ENCODE results near the gene ZFP1.

ZFP1 gene

DNA sequence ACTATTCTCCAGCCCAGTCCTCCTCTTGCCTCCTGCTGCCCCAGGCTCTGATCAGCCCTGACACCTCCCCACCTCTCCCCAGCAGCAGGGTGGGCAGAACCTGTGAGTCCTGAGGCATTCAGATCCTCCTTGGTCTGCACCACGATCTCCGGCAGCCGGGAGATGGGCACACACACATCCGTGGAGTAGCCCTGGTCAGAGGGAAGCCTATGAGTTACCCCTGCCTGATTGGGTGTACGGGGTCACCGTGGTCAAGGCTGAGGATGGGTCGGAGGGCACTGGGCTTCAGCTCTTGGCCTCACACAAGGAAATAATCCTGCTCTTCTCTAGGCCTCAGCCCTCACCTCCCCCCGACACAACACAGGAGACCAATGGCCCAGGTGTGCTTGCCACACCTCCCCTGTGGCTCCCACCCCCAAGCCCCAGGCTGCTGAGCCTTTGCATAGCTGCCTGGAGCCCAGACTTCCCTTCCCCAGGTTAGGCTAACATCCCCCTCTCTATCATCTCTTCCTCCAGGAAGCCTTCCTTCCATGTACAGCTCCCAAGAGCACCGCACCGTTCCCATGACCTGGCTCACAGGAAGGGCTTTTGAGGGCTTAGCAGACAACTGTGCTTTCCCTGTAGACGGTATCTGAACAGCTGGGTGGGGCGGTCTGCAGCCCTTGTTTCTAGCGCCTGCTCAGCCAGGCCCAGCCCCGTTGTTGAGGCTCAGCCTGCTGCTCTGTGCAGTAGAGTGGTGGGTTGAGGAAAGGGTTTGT lies 35.4 kb upstream of the ZFP1 start:
- Histone ChIP-seq H3K4me3 (ENCODE audit: low read depth, low read length) (no peak overlapping the region), H2AFZ (ENCODE audit: insufficient read depth, low read length, poor library complexity) (no peak overlapping the region), H3K4me2 (ENCODE audit: low read length) (no peak overlapping the region), H3K23ac (ENCODE audit: low read length) (no peak overlapping the region), H3K18ac (ENCODE audit: low read length) (no peak overlapping the region), H3K9me3 (ENCODE audit: insufficient read depth, low read depth, low read length) (peaks cover 5% of the 10 kb centered on the region), H3K27ac (ENCODE audit: low read depth, low read length) (no peak overlapping the region), H2AK5ac (ENCODE audit: low read length) (no peak overlapping the region), H3K4ac (ENCODE audit: low read depth, low read length) (no peak overlapping the region), H3K4me1 (ENCODE audit: control insufficient read depth in 1 of 2, insufficient read depth in 2 of 2, low read length in 2 of 2) (peaks cover 4 to 13% of the 10 kb centered on the region in 2 experiments), H4K91ac (ENCODE audit: low read depth, low read length) (no peak overlapping the region), H3K79me2 (ENCODE audit: control insufficient read depth, insufficient read depth, low read length, poor library complexity) (no peaks in the 10 kb centered on the region), H3K27me3 (ENCODE audit: insufficient read depth, low read length) (no peaks in the 10 kb centered on the region), H3K36me3 (ENCODE audit: control insufficient read depth in 1 of 2, insufficient read depth in 2 of 2, low read length in 2 of 2) (peaks cover 8 to 12% of the 10 kb centered on the region in 2 experiments), H3K14ac (ENCODE audit: low read length) (no peak overlapping the region), H4K12ac (ENCODE audit: low read depth, low read length) (no peak overlapping the region), H4K8ac (ENCODE audit: low read depth, low read length) (no peak overlapping the region), H2BK5ac (ENCODE audit: low read depth, low read length, poor library complexity) (no peak overlapping the region), H2BK120ac (ENCODE audit: insufficient read depth, low read length, poor library complexity) (no peak overlapping the region), H2BK12ac (ENCODE audit: low read length) (no peak overlapping the region), H3K9ac (ENCODE audit: low read length) (peak overlapping the region; percentile 5), H3K79me1 (ENCODE audit: low read length) (no peaks in the 10 kb centered on the region)
- WGBS (ENCODE audit: extremely low coverage, insufficient coverage, insufficient read length): no CpG with 5 or more reads among the region's 14 CpGs
- no peak for DNase-seq

GRCh38 chr16:75113541-75114121 lies 34.7 kb upstream of the ZFP1 start:
- Histone ChIP-seq H3K4ac (ENCODE audit: low read depth, low read length) (no peak overlapping the region), H3K4me2 (ENCODE audit: low read length) (no peak overlapping the region), H3K14ac (ENCODE audit: low read length) (no peak overlapping the region), H3K79me1 (ENCODE audit: low read length) (no peaks in the 10 kb centered on the region), H2BK5ac (ENCODE audit: low read depth, low read length, poor library complexity) (no peak overlapping the region), H2BK120ac (ENCODE audit: insufficient read depth, low read length, poor library complexity) (no peak overlapping the region), H3K27me3 (ENCODE audit: insufficient read depth, low read length) (no peaks in the 10 kb centered on the region), H3K4me3 (ENCODE audit: low read depth, low read length) (no peak overlapping the region), H3K23ac (ENCODE audit: low read length) (no peak overlapping the region), H3K36me3 (ENCODE audit: control insufficient read depth in 1 of 2, insufficient read depth in 2 of 2, low read length in 2 of 2) (peaks cover 8 to 12% of the 10 kb centered on the region in 2 experiments), H3K9me3 (ENCODE audit: insufficient read depth, low read depth, low read length) (peaks cover 5% of the 10 kb centered on the region), H4K12ac (ENCODE audit: low read depth, low read length) (no peak overlapping the region), H3K9ac (ENCODE audit: low read length) (no peak overlapping the region), H3K79me2 (ENCODE audit: control insufficient read depth, insufficient read depth, low read length, poor library complexity) (no peaks in the 10 kb centered on the region), H3K18ac (ENCODE audit: low read length) (no peak overlapping the region), H3K4me1 (ENCODE audit: control insufficient read depth in 1 of 2, insufficient read depth in 2 of 2, low read length in 2 of 2) (peaks cover 4 to 13% of the 10 kb centered on the region in 2 experiments), H3K27ac (ENCODE audit: low read depth, low read length) (no peak overlapping the region), H2AK5ac (ENCODE audit: low read length) (no peak overlapping the region), H4K8ac (ENCODE audit: low read depth, low read length) (no peak overlapping the region), H4K91ac (ENCODE audit: low read depth, low read length) (no peak overlapping the region), H2AFZ (ENCODE audit: insufficient read depth, low read length, poor library complexity) (no peak overlapping the region), H2BK12ac (ENCODE audit: low read length) (no peak overlapping the region)
- DNase-seq: no peak
- WGBS (ENCODE audit: extremely low coverage, insufficient coverage, insufficient read length): no CpG with 5 or more reads among the region's 20 CpGs

GRCh38 chr16:75114179-75114945 lies 34.0 kb upstream of the ZFP1 start:
- Histone ChIP-seq H2BK12ac (ENCODE audit: low read length) (no peak overlapping the region), H3K4me3 (ENCODE audit: low read depth, low read length) (peak overlapping the region; percentile 0), H4K8ac (ENCODE audit: low read depth, low read length) (no peak overlapping the region), H3K14ac (ENCODE audit: low read length) (no peak overlapping the region), H3K36me3 (ENCODE audit: control insufficient read depth in 1 of 2, insufficient read depth in 2 of 2, low read length in 2 of 2) (peaks cover 3 to 7% of the 10 kb centered on the region in 2 experiments), H2AK5ac (ENCODE audit: low read length) (no peak overlapping the region), H2BK5ac (ENCODE audit: low read depth, low read length, poor library complexity) (no peak overlapping the region), H3K79me1 (ENCODE audit: low read length) (no peaks in the 10 kb centered on the region), H3K9me3 (ENCODE audit: insufficient read depth, low read depth, low read length) (peaks cover 5% of the 10 kb centered on the region), H3K23ac (ENCODE audit: low read length) (no peak overlapping the region), H4K91ac (ENCODE audit: low read depth, low read length) (no peak overlapping the region), H3K4me1 (ENCODE audit: control insufficient read depth in 1 of 2, insufficient read depth in 2 of 2, low read length in 2 of 2) (peaks cover 4 to 13% of the 10 kb centered on the region in 2 experiments), H2AFZ (ENCODE audit: insufficient read depth, low read length, poor library complexity) (no peak overlapping the region), H3K27ac (ENCODE audit: low read depth, low read length) (no peak overlapping the region), H3K27me3 (ENCODE audit: insufficient read depth, low read length) (no peaks in the 10 kb centered on the region), H3K79me2 (ENCODE audit: control insufficient read depth, insufficient read depth, low read length, poor library complexity) (no peaks in the 10 kb centered on the region), H3K9ac (ENCODE audit: low read length) (no peak overlapping the region), H2BK120ac (ENCODE audit: insufficient read depth, low read length, poor library complexity) (no peak overlapping the region), H4K12ac (ENCODE audit: low read depth, low read length) (no peak overlapping the region), H3K18ac (ENCODE audit: low read length) (no peak overlapping the region), H3K4me2 (ENCODE audit: low read length) (no peak overlapping the region), H3K4ac (ENCODE audit: low read depth, low read length) (no peak overlapping the region)
- no peak for DNase-seq
- WGBS (ENCODE audit: extremely low coverage, insufficient coverage, insufficient read length): no CpG with 5 or more reads among the region's 44 CpGs

DNA sequence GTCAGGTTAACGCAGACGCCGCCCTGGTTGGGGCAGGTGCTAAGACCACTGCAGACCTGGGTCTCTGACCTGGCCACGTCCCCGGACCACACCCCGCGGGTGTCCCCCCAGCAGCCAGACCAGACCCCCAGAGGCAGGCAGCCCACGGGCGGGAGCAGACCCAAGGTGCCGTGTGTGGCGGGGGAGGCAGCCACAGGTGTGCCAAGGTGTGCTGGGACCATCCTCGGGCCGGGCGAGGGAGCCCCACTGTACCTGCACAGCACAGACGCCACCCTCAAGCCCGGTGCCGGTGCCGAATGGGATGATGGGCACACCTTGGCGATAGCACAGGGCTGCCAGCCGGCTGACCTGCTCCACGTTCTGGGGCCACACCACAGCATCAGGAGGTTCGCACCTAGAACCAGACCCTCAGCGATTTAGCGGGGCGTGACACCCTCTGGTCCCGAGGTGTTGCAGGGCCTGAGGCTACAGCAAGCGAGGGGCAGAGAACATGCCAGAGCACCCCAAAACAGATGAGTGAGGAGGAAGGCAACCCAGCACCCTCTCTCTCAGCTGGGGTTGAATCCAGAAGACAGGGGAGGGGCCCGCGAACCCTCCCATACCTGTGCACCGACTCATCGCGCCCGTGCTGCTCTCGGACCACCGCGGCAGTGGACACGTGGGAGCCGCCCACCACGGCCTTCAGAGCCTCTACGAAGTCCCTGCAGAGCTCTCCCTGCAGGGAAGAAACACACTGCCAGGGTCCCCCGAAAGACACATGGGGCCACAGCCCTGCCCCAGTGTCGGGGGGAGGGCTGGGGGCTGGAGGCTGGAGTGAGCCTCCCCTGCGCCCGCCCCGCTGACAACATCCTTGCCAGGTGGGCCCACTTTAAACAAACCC lies 33.1 kb upstream of the ZFP1 start:
- Histone ChIP-seq H2BK5ac (ENCODE audit: low read depth, low read length, poor library complexity) (no peak overlapping the region), H2AK5ac (ENCODE audit: low read length) (no peak overlapping the region), H4K8ac (ENCODE audit: low read depth, low read length) (no peak overlapping the region)

More for the DNA sequence above, 33.1 kb upstream of the ZFP1 start:
- no peak overlapping the region for H3K23ac ChIP-seq (ENCODE audit: low read length)
- no CpG with 5 or more reads among the region's 45 CpGs for WGBS (ENCODE audit: extremely low coverage, insufficient coverage, insufficient read length)
- H3K9me3 ChIP-seq (ENCODE audit: insufficient read depth, low read depth, low read length): peaks cover 5% of the 10 kb centered on the region
- no peaks in the 10 kb centered on the region for H3K79me1 ChIP-seq (ENCODE audit: low read length)
- no peak overlapping the region for H3K18ac ChIP-seq (ENCODE audit: low read length)
- no peak overlapping the region for H3K9ac ChIP-seq (ENCODE audit: low read length)
- no peak overlapping the region for H2BK120ac ChIP-seq (ENCODE audit: insufficient read depth, low read length, poor library complexity)
- no peak overlapping the region for H3K27ac ChIP-seq (ENCODE audit: low read depth, low read length)
- H3K36me3 ChIP-seq (ENCODE audit: control insufficient read depth in 1 of 2, insufficient read depth in 2 of 2, low read length in 2 of 2): no peaks in the 10 kb centered on the region
- H3K4me3 ChIP-seq (ENCODE audit: low read depth, low read length): peak overlapping the region; percentile 0
- no peak overlapping the region for H4K12ac ChIP-seq (ENCODE audit: low read depth, low read length)
- H3K4me1 ChIP-seq (ENCODE audit: control insufficient read depth in 1 of 2, insufficient read depth in 2 of 2, low read length in 2 of 2): peaks cover 4 to 13% of the 10 kb centered on the region in 2 experiments
- no peaks in the 10 kb centered on the region for H3K27me3 ChIP-seq (ENCODE audit: insufficient read depth, low read length)
- H2BK12ac ChIP-seq (ENCODE audit: low read length): no peak overlapping the region
- no peak overlapping the region for H4K91ac ChIP-seq (ENCODE audit: low read depth, low read length)
- DNase-seq: no peak
- no peak overlapping the region for H3K4me2 ChIP-seq (ENCODE audit: low read length)
- no peak overlapping the region for H2AFZ ChIP-seq (ENCODE audit: insufficient read depth, low read length, poor library complexity)
- no peak overlapping the region for H3K4ac ChIP-seq (ENCODE audit: low read depth, low read length)
- H3K14ac ChIP-seq (ENCODE audit: low read length): no peak overlapping the region
- no peaks in the 10 kb centered on the region for H3K79me2 ChIP-seq (ENCODE audit: control insufficient read depth, insufficient read depth, low read length, poor library complexity)

Data from trophoblast cell (in vitro differentiated cells and primary cell).